Spinal cord (tissue), 10 donors: ENCODE measurements around the gene FMO5. TPM values are rescaled to one million over a fixed set of nuclear protein-coding genes. Genes with fewer than 3 reads are reported as not detected.
"Not testable (repeated sequence)": the region's sequence is repeated elsewhere in the genome, so short reads cannot be mapped to it uniquely, and the experiment has no call there.

Source experiments
- DNase-seq, 6 donors: peaks; one replicate each; pipeline versions ENCODE4 v3.0.0 to v3.0.0-alpha.2; 2013 to 2015; ENCODE audit warnings: low spot score in 6 of 6, low read depth in 4 of 6
- H3K27ac ChIP-seq: one replicate; pipeline ENCODE4 v1.5.1; 2013; ENCODE audit warnings: low read depth, low read length, control low read depth
- H3K27me3 ChIP-seq: one replicate; pipeline ENCODE4 v1.6.1; 2013; ENCODE audit warnings: low read length; ENCODE audit not compliant: control insufficient read depth, insufficient read depth
- H3K36me3 ChIP-seq: one replicate; pipeline ENCODE4 v1.6.1; 2013; ENCODE audit warnings: low read length; ENCODE audit not compliant: control insufficient read depth, insufficient read depth
- H3K4me1 ChIP-seq: one replicate; pipeline ENCODE4 v1.6.1; 2013; ENCODE audit warnings: low read length; ENCODE audit not compliant: control insufficient read depth, insufficient read depth
- H3K4me3 ChIP-seq: one replicate; pipeline ENCODE4 v1.5.1; 2013; ENCODE audit warnings: low read depth, low read length, control low read depth
- H3K9me3 ChIP-seq: one replicate; pipeline ENCODE4 v1.6.1; 2013; ENCODE audit warnings: low read length; ENCODE audit not compliant: control insufficient read depth, insufficient read depth
- WGBS: methylation state at CpG from one replicate; pipeline ENCODE4 v1.1.5; 2013; ENCODE audit warnings: missing lambda C conversion rate; ENCODE audit not compliant: insufficient coverage; 5-methylcytosine and 5-hydroxymethylcytosine counted together
- polyA plus RNA-seq, 2 donors: library from polyadenylated mRNA; unstranded; fragments of 120-200 nt; gene quantifications; one replicate each; pipeline ENCODE4 v1.2.1, GENCODE V29; 2013; ENCODE audit not compliant: insufficient read length in 2 of 2
- total RNA-seq, 2 donors: library from RNA; depleted of rRNA in 1 of 2; stranded (reverse); fragments of 120-200 nt in 1 of 2; fragments of >200 nt in 1 of 2; gene quantifications; one replicate each; pipeline versions ENCODE4 v1.2.3 to v1.2.4, GENCODE V29; 2013 to 2014
- donor health status: healthy.

Gene FMO5
- total and polyA plus RNA-seq, 4 donors = 2.5 to 5.0 (median 3.9) TPM

DNA sequence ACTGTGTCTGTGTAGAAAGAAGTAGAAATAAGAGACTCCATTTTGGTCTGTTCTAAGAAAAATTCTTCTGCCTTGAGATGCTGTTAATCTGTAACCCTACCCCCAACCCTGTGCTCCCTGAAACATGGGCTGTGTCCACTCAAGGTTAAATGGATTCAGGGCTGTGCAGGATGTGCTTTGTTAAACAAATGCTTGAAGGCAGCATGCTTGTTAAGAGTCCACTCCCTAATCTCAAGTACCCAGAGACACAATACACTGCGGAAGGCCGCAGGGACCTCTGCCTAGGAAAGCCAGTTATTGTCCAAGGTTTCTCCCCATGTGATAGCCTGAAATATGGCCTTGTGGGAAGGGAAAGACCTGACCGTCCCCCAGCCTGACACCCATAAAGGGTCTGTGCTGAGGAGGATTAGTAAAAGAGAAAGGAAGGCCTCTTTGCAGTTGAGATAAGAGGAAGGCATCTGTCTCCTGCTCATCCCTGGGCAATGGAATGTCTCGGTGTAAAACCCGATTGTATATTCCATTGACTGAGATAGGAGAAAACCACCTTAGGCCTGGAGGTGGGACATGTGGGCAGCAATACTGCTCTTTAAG lies 15.1 kb upstream of the FMO5 start:
- 83% methylated on average over 1 of the region's 5 CpGs for WGBS

DNA sequence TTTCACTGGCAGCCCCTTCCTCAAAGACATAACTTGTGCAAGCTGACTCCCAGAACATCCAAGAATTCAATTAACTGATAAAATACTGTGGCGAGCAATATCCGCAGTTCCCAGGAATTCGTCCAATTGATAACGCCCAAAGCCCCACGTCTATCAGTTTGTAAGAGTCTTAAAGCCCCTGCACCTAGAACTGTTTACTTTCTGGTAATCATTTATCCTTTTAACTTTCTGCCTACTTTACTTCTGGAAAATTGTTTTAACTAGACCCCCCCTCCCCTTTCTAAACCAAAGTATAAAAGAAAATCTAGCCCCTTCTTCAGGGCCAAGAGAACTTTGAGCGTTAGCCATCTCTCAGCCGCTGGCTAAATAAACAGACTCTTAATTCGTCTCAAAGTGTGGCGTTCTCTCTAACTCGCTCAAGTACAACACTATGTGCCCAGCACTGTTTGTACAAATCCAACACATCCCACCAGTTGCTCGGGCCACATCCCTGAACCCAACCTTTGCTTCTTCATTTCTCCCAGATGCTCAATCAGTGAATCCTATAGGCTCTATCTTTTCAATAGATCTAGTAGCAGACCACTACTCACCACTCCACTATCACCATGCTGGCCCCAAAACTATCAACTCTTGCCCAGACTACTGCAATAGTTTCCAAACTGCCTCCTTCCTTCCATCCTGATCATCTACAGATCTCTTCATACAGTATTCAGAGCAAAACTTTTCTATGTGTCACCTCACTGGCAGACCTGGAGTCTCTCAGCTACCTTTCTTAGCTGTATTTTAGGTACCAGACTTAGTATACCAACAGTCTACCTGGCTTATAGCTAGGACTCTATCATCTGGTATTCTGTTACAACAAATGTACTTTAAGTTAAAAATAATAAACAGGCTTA lies 14.0 kb upstream of the FMO5 start:
- Histone ChIP-seq H3K4me3 (no peak overlapping the region), H3K36me3 (no peaks in the 10 kb centered on the region), H3K27ac (no peak overlapping the region), H3K27me3 (no peaks in the 10 kb centered on the region), H3K9me3 (peaks cover 2% of the 10 kb centered on the region), H3K4me1 (no peaks in the 10 kb centered on the region)
- no peak for DNase-seq
- WGBS = 95% methylated on average over 9 of the region's 11 CpGs

More for the DNA sequence above, 15.1 kb upstream of the FMO5 start:
- H3K36me3 ChIP-seq, H3K9me3 ChIP-seq, H3K4me3 ChIP-seq, DNase-seq, H3K4me1 ChIP-seq, H3K27me3 ChIP-seq, H3K27ac ChIP-seq: not testable (repeated sequence)

DNA sequence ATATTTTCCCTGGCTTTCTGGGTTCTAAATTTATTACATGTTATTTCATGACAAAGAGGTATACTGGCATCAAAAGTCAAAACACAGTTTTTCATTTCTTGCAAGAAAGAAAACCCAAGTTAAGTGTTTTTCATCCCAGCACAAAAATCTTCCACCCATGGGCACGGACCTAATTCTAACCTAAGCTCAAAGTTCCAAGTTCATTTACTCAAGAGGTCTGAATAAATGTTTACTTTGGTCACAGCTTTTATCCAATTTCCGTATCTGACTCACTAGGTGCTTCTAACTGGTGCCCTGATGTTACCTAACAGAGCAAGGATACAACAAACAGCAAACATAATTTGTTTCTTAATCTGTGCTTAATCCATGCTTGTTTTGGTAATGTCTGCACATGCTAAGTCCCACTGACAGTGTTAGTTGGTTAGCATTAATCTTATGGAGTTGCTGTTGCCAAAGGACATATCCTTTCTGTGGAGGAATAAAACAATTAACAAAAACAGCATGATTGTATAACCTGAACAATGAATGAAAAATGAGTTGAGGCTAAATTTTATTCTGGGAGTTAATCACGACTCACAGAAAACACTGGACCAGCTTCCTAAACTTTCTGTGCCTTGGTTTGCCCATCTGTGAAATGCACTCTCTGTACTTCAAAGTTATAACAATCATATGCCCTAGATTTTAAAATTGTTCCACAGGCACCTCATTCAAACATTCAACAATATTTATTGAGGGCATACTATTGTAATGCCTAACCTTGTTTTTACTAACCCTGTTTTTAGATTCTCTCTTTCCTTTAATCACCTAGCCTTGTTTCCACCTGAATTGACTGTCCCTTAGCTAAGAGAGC lies 13.1 kb upstream of the FMO5 start:
- Histone ChIP-seq H3K27ac (no peak overlapping the region), H3K4me3 (no peak overlapping the region), H3K27me3 (no peaks in the 10 kb centered on the region), H3K9me3 (peaks cover 2% of the 10 kb centered on the region), H3K36me3 (no peaks in the 10 kb centered on the region), H3K4me1 (no peaks in the 10 kb centered on the region)
- DNase-seq = no peak
- WGBS = 83% methylated on average over 2 of the region's 3 CpGs

DNA sequence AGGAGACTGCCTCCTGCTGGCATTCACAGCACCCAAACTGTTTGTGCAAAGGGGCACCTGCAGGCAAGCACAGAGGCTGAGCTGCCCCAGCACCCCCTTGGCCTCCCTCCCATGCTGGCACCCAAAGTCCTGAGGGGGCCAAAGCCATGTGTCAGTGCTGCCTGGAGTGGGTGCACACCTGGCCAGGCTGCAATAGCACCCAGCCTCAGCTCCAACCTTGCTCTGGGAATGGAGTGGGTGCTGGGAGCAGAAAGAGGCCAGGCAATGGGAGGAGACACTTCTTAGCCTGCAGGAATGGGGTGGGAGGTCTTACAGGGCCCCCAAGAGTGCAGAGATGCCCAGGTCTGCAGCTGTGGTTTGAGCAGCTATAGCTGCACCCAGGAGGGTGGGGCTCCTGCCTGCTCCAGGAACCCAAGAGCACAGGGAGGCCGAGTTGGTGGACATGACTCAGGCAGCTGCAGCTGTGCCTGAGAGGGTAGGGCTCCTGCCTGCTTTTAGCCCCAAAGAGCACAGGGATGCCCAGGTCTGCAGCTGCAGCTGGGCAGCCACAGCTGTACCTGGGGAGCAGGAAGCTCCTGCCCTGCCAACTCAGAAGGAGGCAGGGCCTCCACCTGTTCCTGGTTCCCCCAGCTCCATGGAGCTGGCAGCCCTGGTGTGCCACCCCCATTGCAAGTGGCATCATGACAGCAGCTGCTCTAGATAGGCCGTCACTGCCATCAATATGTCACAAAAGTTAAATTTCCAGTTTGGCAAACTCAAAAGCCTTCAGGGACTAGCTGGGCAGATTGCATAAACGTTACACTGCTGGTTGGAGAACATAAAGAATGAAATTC lies 12.0 kb upstream of the FMO5 start:
- Histone ChIP-seq H3K4me1 (no peaks in the 10 kb centered on the region), H3K27ac (no peak overlapping the region), H3K9me3 (peaks cover 2% of the 10 kb centered on the region), H3K4me3 (no peak overlapping the region), H3K36me3 (no peaks in the 10 kb centered on the region), H3K27me3 (no peaks in the 10 kb centered on the region)
- WGBS = 83% methylated on average over 3 of the region's 3 CpGs
- DNase-seq = no peak

DNA sequence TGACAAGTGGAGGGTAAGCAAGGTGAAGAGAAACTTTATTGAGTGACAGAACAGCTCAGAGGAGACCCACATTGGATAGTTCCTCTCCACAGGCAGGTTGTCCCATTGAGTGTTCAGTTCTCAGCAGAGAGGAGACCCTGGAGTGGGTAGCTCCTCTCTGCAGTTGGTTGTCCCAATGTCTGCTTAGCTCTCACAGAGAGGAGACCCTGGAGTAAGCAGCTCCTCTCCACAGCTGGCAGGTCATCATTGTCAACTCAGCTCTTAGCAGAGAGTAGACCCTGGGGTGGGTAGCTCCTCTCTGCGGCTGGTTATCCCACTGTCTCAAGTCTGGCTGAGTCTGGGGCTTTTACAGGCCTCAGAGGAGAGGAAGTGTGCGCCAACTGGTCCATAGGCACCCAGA lies 11.3 kb upstream of the FMO5 start:
- no peak for DNase-seq
- H3K27ac ChIP-seq = no peak overlapping the region
- WGBS = 100% methylated on average over 1 of the region's 2 CpGs
- H3K4me1 ChIP-seq = no peaks in the 10 kb centered on the region
- no peak overlapping the region for H3K4me3 ChIP-seq
- peaks cover 2% of the 10 kb centered on the region for H3K9me3 ChIP-seq
- H3K36me3 ChIP-seq = no peaks in the 10 kb centered on the region
- H3K27me3 ChIP-seq = no peaks in the 10 kb centered on the region

DNA sequence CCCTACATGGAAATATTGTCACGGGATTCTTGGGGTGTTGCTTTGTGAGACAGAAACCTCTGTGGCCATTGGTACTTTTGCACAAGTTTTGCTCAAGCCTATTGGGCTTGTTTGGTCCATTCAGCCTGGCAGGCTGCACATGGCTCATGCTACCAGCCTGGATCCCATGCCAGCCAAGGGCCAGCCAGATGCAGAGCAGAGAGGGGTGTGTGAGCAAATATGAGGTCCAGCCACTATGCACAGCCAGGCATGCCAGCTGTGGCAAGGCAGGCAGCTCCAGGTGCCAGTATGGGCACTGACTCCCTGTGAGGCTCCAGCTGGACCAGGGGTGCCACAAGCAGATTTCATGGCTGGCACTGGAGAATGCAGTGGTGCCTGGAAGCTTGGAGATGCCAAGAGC lies 10.7 kb upstream of the FMO5 start:
- DNase-seq = no peak
- Histone ChIP-seq H3K27ac (no peak overlapping the region), H3K36me3 (no peaks in the 10 kb centered on the region), H3K4me3 (no peak overlapping the region), H3K4me1 (no peaks in the 10 kb centered on the region), H3K9me3 (peaks cover 2% of the 10 kb centered on the region), H3K27me3 (no peaks in the 10 kb centered on the region)
- WGBS = no CpG with 5 or more reads among the region's 1 CpG

DNA sequence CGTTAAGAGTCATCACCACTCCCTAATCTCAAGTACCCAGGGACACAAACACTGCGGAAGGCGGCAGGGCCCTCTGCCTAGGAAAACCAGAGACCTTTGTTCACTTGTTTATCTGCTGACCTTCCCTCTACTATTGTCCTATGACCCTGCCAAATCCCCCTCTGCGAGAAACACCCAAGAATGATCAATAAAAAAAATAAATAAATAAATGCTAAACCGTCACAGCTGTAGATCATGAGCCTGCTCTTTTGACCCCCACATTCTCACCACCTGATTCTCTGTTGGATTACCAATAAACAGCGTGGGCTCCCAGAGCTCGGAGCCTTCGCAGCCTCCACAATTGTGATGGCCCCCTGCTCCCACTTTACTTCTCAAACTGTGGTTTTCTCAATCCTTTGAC lies 8.8 kb upstream of the FMO5 start:
- H3K4me3 ChIP-seq, H3K27me3 ChIP-seq, DNase-seq, H3K36me3 ChIP-seq, H3K9me3 ChIP-seq, H3K27ac ChIP-seq, H3K4me1 ChIP-seq: not testable (repeated sequence)
- 83% methylated on average over 3 of the region's 8 CpGs for WGBS

DNA sequence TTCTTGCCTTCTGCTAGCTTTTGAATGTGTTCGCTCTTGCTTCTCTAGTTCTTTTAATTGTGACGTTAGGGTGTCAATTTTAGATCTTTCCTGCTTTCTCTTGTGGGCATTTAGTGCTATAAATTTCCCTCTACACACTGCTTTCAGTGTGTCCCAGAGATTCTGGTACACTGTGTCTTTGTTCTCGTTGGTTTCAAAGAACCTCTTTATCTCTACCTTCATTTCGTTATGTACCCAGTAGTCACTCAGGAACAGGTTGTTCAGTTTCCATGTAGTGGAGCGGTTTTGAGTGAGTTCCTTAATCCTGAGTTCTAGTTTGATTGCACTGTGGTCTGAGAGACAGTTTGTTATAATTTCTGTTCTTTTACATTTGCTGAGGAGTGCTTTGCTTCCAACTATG lies 5.9 kb upstream of the FMO5 start:
- H3K27ac ChIP-seq, DNase-seq, H3K9me3 ChIP-seq, H3K27me3 ChIP-seq, H3K4me1 ChIP-seq, H3K4me3 ChIP-seq, H3K36me3 ChIP-seq: not testable (repeated sequence)
- no CpG with 5 or more reads among the region's 5 CpGs for WGBS
